HG02973 (cell line): ENCODE data around the gene MAN1C1.

Experiments
- ATAC-seq: cut with Tn5 transposase; IDR thresholded peaks from one replicate; pipeline ENCODE4 v1.9.1; 2021; ENCODE audit warnings: moderate library complexity; ENCODE audit not compliant: unreplicated experiment

The MAN1C1 gene

GRCh38 chr1:25676488-25676887 lies 59.9 kb downstream of the MAN1C1 start:
- no peak for ATAC-seq

- ATAC-seq, result no peak
Observed at GRCh38 chr1:25677193-25677773, 60.7 kb downstream of the MAN1C1 start.

- no peak for ATAC-seq
Observed at GRCh38 chr1:25679171-25679570, 62.6 kb downstream of the MAN1C1 start.

- no peak for ATAC-seq
Observed at GRCh38 chr1:25680701-25681100, 64.1 kb downstream of the MAN1C1 start.

- ATAC-seq, result no peak
Observed at GRCh38 chr1:25682059-25682601, 65.5 kb downstream of the MAN1C1 start.

- ATAC-seq, result no peak
Observed at GRCh38 chr1:25683177-25683576, 66.6 kb downstream of the MAN1C1 start.

GRCh38 chr1:25683731-25684130 lies 67.1 kb downstream of the MAN1C1 start:
- ATAC-seq, result no peak

- no peak for ATAC-seq
Observed at GRCh38 chr1:25684216-25684965, 67.8 kb downstream of the MAN1C1 start.

GRCh38 chr1:25685211-25685750 lies 68.7 kb downstream of the MAN1C1 start:
- no peak for ATAC-seq

- ATAC-seq, result no peak
Observed at GRCh38 chr1:25685938-25686665, 69.5 kb downstream of the MAN1C1 start.

- ATAC-seq, result no peak
Observed at GRCh38 chr1:25687221-25688017, 70.8 kb downstream of the MAN1C1 start.

GRCh38 chr1:25688390-25689119 lies 72.0 kb downstream of the MAN1C1 start:
- no peak for ATAC-seq

GRCh38 chr1:25689686-25690381 lies 73.2 kb downstream of the MAN1C1 start:
- ATAC-seq, result no peak

GRCh38 chr1:25690396-25690956 lies 73.9 kb downstream of the MAN1C1 start:
- no peak for ATAC-seq

GRCh38 chr1:25691211-25691610 lies 74.6 kb downstream of the MAN1C1 start:
- ATAC-seq, result no peak

- ATAC-seq, result no peak
Observed at GRCh38 chr1:25692560-25692959, 76.0 kb downstream of the MAN1C1 start.

GRCh38 chr1:25694167-25695007 lies 77.8 kb downstream of the MAN1C1 start:
- ATAC-seq, result no peak

- ATAC-seq, result no peak
Observed at GRCh38 chr1:25695090-25695770, 78.6 kb downstream of the MAN1C1 start.
